Upper lobe of right lung (tissue), 1 donor: ENCODE results near the gene RCCD1. TPM values are rescaled to one million over a fixed set of nuclear protein-coding genes. Genes with fewer than 3 reads are reported as not detected.

ENCODE experiments used
- ATAC-seq: fragments of 200-7000 bp; cut with Tn5 transposase; one replicate; pipeline ENCODE4 v1.9.1; 2020; ENCODE audit warnings: mild to moderate bottlenecking, moderate library complexity
- DNase-seq: peaks from one replicate; pipeline ENCODE4 v3.0.0-alpha.2; 2020
- H3K27ac ChIP-seq: fragments of 200-600 bp; one replicate; pipeline ENCODE4 v1.8.0; 2022
- H3K27me3 ChIP-seq: fragments of 200-600 bp; one replicate; pipeline ENCODE4 v1.8.0; 2022; ENCODE audit warnings: mild to moderate bottlenecking
- H3K36me3 ChIP-seq: fragments of 200-600 bp; one replicate; pipeline ENCODE4 v1.8.0; 2022
- H3K4me1 ChIP-seq: fragments of 200-600 bp; one replicate; pipeline ENCODE4 v1.8.0; 2022
- H3K4me3 ChIP-seq: fragments of 200-600 bp; one replicate; pipeline ENCODE4 v1.8.0; 2022; ENCODE audit warnings: mild to moderate bottlenecking
- H3K9me3 ChIP-seq: fragments of 200-600 bp; one replicate; pipeline ENCODE4 v1.8.0; 2022
- intact Hi-C: fragments of 100-400 bp; cut with DNase I; formaldehyde crosslinking; loops from one replicate; pipeline ENCODE4 v1.11.0; 2022
- total RNA-seq: library from RNA; stranded (reverse); fragmentation: NEBNext Ultra II Directional; extraction: Animal tissue kit (Norgen Biotek cat#: 25700); gene quantifications from one replicate; pipeline ENCODE4 v1.2.1, GENCODE V29; 2021
- TF ChIP-seq, protein P1 (sequence below): fragments of 200-600 bp; IDR thresholded peaks from one replicate; pipeline ENCODE4 v1.8.0; 2022; ENCODE audit warnings: antibody characterized with exemption
- donor health status: DM: no; HTN: yes; CAD: no; lungs with severe emphysema.

Gene RCCD1
- total RNA-seq, 1 donor from 2014 or later, result 8.6 TPM

DNA sequence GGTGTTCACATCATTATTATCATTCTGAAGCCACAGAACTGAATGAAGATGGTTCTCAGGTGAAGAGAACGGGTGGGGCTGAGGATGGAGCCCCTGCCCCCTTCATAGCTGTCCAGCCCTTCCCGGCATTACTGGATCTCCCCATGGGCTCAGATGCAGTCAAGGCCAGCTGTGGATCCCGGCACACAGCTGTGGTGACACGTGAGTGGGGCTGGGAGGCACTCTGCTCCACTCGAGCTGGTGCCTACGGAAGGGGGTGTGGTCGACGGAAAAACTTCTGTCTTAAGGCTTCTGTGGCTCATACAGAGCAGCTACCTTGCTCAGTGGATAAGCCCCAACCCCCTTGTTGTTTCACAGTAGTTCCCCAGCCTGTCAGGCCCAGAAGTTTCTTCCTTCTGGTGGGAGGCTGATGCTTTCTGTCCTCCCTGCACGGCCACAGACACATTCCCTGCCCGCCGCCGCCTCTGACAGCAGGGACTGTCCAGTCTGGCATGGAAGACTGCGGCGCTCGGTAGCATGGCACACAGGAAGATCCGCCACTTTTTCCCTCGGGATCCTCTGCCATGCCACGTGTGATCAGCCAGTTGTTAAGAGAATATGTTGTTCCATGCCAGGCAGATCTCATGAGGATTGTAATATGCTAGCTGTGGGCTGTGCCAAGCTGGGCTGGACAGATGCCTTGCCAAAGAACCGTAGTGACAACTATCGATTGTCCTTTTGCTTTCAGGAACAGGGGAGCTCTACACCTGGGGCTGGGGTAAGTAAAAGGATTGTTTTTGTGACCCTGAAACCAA is 5.8 kb downstream of the RCCD1 start:
- H3K27me3 ChIP-seq, result no peaks in the 10 kb centered on the region
- no peak overlapping the region for H3K4me3 ChIP-seq
- no peak for DNase-seq
- intact Hi-C loops, result no loop called here
- H3K4me1 ChIP-seq, result peaks cover 14% of the 10 kb centered on the region
- ATAC-seq, result no peak
- peaks cover 22% of the 10 kb centered on the region for H3K36me3 ChIP-seq
- no peaks in the 10 kb centered on the region for H3K9me3 ChIP-seq
- H3K27ac ChIP-seq, result no peak overlapping the region
- TF ChIP-seq, protein P1, sequence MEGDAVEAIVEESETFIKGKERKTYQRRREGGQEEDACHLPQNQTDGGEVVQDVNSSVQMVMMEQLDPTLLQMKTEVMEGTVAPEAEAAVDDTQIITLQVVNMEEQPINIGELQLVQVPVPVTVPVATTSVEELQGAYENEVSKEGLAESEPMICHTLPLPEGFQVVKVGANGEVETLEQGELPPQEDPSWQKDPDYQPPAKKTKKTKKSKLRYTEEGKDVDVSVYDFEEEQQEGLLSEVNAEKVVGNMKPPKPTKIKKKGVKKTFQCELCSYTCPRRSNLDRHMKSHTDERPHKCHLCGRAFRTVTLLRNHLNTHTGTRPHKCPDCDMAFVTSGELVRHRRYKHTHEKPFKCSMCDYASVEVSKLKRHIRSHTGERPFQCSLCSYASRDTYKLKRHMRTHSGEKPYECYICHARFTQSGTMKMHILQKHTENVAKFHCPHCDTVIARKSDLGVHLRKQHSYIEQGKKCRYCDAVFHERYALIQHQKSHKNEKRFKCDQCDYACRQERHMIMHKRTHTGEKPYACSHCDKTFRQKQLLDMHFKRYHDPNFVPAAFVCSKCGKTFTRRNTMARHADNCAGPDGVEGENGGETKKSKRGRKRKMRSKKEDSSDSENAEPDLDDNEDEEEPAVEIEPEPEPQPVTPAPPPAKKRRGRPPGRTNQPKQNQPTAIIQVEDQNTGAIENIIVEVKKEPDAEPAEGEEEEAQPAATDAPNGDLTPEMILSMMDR, result no peak

DNA sequence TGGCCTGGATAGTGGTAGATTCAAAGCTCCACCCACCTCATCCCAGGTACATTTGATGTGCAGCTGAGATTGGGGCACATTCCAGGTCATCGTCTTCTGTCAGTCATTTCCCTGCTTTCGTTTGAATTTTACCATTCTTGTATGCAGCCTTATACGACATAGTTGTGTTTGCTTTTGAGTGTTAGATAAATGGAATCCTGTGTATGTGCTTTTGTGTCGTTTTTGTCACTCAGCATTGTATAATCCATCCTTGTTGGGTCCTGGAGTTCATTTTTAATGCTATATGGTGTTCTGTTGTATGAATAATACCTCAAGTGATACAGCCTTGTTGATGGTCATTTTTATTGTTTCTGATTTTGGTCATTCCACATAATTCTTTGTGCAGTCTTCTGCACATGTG is 7.3 kb downstream of the RCCD1 start:
- H3K27me3 ChIP-seq, result no peaks in the 10 kb centered on the region
- H3K36me3 ChIP-seq, result peaks cover 28% of the 10 kb centered on the region
- ATAC-seq (no peak), DNase-seq (no peak)
- H3K9me3 ChIP-seq, result no peaks in the 10 kb centered on the region
- no peak overlapping the region for H3K27ac ChIP-seq
- TF ChIP-seq, protein P1, result no peak
- no peak overlapping the region for H3K4me3 ChIP-seq
- intact Hi-C loops, result no loop called here
- H3K4me1 ChIP-seq, result peaks cover 7% of the 10 kb centered on the region

DNA sequence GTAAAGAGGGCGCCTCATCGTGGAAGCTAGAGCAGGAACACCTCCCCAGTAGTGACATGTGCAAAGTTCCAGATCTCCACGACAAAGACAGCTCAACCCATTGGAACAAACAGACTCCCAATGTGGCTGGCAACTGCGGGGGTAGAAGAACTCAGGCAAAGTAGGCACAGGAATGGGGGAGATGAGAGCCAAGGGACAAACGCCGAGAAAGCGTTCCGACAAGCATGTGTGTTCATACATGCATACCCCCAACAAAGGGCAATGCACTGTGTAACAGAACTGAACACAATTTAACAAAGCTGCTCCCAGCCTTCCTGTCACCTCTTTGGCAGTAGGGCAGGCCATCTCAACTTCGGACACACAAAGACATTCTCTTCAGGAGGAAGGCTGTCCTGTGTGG is 11.6 kb downstream of the RCCD1 start:
- intact Hi-C loops, result no loop called here
- DNase-seq (no peak), ATAC-seq (no peak)
- H3K4me1 ChIP-seq, result no peaks in the 10 kb centered on the region
- peaks cover 23% of the 10 kb centered on the region for H3K36me3 ChIP-seq
- TF ChIP-seq, protein P1, result no peak
- no peak overlapping the region for H3K4me3 ChIP-seq
- no peak overlapping the region for H3K27ac ChIP-seq
- H3K9me3 ChIP-seq, result no peaks in the 10 kb centered on the region
- H3K27me3 ChIP-seq, result no peaks in the 10 kb centered on the region

DNA sequence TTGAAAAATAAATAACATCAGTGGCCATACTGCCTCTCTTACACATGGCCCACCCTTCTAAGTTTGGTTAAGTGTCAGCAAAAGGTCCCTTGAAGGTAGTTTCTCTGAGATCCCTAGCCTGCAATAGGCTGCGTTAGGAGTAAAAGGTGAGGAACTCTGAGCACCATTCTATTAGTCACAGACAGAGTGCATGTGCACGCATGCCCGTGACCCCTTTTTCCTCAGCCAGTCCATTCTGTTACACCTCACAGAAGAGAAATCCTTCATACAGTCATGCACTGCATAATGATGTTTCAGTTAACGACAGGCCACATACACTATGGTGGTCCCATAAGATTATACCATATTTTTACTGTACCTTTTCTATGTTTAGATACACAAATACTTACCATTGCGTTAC is 12.5 kb downstream of the RCCD1 start:
- no peak for DNase-seq
- Histone ChIP-seq H3K36me3 (peaks cover 15% of the 10 kb centered on the region), H3K9me3 (no peaks in the 10 kb centered on the region), H3K27ac (no peak overlapping the region), H3K4me3 (no peak overlapping the region), H3K4me1 (no peaks in the 10 kb centered on the region), H3K27me3 (no peaks in the 10 kb centered on the region)
- ATAC-seq, result no peak
- intact Hi-C loops, result no loop called here
- TF ChIP-seq, protein P1, result no peak

DNA sequence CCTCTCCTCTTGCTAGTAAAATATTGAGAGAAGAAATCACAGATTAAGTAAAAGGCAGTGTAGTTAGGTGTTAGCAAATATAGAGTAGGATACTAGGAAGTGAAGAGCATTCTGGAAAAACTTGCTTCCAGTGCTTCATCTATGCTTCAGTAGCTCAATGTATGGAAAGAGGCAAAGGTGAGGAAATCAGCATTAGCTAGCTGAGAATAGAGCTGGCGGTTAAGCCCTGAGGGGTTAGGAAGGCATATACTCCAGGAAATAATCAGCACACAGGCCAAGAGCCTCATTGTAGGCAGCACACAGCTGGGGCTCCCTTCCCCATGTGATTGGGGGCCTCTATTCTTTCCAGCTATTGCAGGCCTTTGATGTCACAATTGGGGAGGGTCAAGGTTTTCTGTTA is 13.8 kb downstream of the RCCD1 start:
- intact Hi-C loops, result no loop called here

More for the DNA sequence above, 13.8 kb downstream of the RCCD1 start:
- Histone ChIP-seq H3K4me3 (no peak overlapping the region), H3K27ac (no peak overlapping the region), H3K4me1 (no peaks in the 10 kb centered on the region), H3K36me3 (peaks cover 10% of the 10 kb centered on the region), H3K9me3 (no peaks in the 10 kb centered on the region), H3K27me3 (no peaks in the 10 kb centered on the region)
- ATAC-seq, result no peak
- TF ChIP-seq, protein P1, result no peak
- DNase-seq, result no peak
